Panc1 (cell line): ENCODE data around the gene SLC35C1.

Experiments
- POLR2AphosphoS5 ChIP-seq: IDR thresholded peaks from 2 replicates; pipeline ENCODE4 v1.6.1; 2012; ENCODE audit warnings: mild to moderate bottlenecking, low read depth, low read length, moderate library complexity
- TCF7L2 ChIP-seq: IDR thresholded peaks from 2 replicates; pipeline ENCODE4 v1.6.1; 2011; ENCODE audit warnings: mild to moderate bottlenecking, low read depth, low read length, inconsistent platforms
- TF ChIP-seq, protein P1 (sequence below): fragments of 450-650 bp; IDR thresholded peaks from 2 replicates; pipeline ENCODE4 v1.5.1; 2017; ENCODE audit warnings: mild to moderate bottlenecking

DNA sequence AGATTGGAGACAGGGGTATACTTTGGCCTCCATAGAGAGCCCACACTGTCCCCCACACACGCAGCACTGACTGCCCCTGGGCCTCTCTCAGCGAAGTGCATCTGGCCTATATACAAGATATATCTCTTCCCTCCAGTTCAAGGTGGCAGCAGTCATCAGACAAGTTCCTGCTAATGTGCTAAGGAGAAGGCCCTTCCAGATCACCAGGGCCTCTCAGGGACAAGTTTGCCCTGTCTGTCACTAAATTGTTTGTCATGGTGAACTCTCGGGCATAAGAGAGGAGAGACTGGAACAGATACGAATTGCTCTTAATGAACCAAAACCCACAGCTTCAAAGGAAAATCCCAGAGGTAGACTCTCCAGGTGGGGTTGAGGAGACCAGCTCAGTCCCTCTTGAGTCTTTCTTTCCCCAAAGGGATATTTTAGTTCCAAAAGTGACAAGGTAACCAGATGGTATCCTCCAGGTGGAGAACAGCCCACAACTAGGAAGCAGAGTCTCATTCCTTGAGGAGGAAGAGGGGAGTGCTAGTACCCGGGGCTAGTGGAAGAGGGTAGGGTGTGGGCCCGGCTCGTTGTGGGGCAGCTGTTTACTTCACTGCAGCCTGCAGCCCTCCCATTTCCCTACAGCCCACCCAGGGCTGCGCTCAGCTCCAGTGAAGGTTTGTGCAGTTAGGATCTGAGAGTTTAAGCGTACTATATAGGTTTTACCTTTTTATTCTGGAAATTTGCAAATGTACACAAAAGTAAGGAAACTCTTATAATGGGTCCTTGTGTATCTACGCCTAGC lies 2.2 kb upstream of the SLC35C1 start:
- TF ChIP-seq, protein P1, sequence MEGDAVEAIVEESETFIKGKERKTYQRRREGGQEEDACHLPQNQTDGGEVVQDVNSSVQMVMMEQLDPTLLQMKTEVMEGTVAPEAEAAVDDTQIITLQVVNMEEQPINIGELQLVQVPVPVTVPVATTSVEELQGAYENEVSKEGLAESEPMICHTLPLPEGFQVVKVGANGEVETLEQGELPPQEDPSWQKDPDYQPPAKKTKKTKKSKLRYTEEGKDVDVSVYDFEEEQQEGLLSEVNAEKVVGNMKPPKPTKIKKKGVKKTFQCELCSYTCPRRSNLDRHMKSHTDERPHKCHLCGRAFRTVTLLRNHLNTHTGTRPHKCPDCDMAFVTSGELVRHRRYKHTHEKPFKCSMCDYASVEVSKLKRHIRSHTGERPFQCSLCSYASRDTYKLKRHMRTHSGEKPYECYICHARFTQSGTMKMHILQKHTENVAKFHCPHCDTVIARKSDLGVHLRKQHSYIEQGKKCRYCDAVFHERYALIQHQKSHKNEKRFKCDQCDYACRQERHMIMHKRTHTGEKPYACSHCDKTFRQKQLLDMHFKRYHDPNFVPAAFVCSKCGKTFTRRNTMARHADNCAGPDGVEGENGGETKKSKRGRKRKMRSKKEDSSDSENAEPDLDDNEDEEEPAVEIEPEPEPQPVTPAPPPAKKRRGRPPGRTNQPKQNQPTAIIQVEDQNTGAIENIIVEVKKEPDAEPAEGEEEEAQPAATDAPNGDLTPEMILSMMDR: no peak
- TF ChIP-seq POLR2AphosphoS5 (no peak), TCF7L2 (no peak)
